Neural progenitor cell (in vitro differentiated cells): ENCODE results near the gene ANAPC15.

Experiments used
- EZH2 ChIP-seq: fragments of 200-600 bp; sonication (generic); IDR thresholded peaks from 2 replicates; pipeline ENCODE4 v1.6.1; 2017; ENCODE audit warnings: antibody characterized with exemption, mild to moderate bottlenecking, moderate library complexity
- TF ChIP-seq, protein P1 (sequence below): fragments of 200-600 bp; sonication (generic); IDR thresholded peaks from 2 replicates; pipeline ENCODE4 v1.5.1; 2017; ENCODE audit warnings: antibody characterized with exemption, mild to moderate bottlenecking

DNA sequence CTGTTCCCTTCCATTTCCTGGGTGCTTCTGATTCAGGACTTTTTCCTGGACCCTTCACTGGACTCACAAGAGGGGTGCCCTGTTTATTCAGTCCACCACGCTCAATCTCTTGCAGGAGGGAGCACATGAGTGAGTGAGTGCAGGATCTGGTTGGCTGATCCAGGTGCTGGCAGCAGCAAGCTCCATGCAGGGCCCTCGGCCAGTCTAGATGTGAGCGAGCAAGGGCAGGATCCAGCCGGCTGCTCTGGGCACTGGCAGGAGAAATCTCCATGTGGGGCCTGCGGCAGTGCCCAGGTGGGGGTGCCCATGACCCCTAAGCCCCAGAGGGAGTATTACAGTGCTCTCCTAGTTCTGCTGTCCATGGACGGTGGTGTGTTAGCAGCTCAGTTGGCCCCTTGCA, 11.6 kb upstream of the ANAPC15 start:
- TF ChIP-seq, protein P1, sequence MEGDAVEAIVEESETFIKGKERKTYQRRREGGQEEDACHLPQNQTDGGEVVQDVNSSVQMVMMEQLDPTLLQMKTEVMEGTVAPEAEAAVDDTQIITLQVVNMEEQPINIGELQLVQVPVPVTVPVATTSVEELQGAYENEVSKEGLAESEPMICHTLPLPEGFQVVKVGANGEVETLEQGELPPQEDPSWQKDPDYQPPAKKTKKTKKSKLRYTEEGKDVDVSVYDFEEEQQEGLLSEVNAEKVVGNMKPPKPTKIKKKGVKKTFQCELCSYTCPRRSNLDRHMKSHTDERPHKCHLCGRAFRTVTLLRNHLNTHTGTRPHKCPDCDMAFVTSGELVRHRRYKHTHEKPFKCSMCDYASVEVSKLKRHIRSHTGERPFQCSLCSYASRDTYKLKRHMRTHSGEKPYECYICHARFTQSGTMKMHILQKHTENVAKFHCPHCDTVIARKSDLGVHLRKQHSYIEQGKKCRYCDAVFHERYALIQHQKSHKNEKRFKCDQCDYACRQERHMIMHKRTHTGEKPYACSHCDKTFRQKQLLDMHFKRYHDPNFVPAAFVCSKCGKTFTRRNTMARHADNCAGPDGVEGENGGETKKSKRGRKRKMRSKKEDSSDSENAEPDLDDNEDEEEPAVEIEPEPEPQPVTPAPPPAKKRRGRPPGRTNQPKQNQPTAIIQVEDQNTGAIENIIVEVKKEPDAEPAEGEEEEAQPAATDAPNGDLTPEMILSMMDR = no peak
- no peak for TF ChIP-seq EZH2
